Activated T-cell treated with anti-CD3 and anti-CD28 coated beads for 4 hours (primary cell): ENCODE results near the gene PEX6.
"Not testable (repeated sequence)": the region's sequence is repeated elsewhere in the genome, so short reads cannot be mapped to it uniquely, and the experiment has no call there.

ENCODE experiments used
- DNase-seq: peaks from one replicate; pipeline ENCODE4 v3.0.0-alpha.2; 2020

The PEX6 gene

DNA sequence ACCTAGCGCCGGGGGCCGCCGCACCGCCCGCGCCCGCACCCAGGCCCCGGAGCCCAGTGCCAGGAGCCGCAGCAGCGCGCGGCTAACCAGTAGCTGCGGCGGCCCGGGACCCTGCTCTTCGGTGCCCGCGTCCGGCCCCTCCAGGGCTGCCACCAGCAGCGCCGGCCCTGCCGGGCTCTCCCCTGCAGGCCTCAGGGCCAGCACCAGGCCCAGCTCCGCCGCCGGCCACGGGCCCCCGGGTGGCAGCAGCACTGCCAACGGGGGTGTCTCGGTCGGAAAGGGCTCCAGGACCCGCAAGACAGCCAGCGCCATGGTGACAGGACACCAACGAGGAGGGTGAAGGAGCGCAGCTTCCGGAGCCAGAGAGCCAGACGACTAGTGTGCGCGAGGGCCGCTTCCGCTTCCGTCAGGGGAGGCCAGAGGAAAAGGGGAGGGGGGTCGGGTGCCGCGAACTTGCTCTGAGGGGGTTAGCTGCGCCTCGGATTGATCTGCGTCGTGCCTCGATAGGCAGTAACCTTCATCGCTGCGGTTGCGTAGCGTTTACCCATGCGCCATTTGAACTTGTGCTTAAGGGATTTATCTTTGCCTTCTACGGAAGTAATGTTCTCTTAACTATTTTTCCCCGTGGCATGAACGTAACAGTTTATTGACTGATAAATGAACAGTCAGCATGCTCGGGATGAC is at the start of gene PEX6:
Gene PEX6 (minus strand): TSS at position 343 of the 684 bp plus-strand sequence. CDS start 31 bp downstream, at position 312.
- DNase-seq, result peak; percentile 83

DNA sequence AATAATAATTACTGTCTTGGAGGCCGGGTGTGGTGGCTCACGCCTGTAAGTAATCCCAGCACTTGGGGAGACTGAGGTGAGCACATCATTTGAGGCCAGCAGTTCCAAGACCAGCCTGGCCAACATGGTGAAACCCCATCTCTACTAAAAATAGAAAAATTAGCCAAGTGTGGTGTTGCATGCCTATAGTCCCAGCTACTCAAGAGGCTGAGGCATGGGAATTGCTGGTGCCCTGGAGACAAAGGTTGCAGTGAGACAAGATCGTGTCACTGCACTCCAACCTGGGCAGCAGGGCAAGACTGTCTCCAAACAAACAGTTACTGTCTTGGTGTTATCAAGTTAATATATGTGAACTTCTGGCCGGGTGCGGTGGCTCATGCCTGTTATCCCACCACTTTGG is 47.4 kb upstream of the PEX6 start:
- DNase-seq, result no peak

GRCh38 chr6:43024436-43024835 is 45.5 kb upstream of the PEX6 start:
- DNase-seq, result no peak

DNA sequence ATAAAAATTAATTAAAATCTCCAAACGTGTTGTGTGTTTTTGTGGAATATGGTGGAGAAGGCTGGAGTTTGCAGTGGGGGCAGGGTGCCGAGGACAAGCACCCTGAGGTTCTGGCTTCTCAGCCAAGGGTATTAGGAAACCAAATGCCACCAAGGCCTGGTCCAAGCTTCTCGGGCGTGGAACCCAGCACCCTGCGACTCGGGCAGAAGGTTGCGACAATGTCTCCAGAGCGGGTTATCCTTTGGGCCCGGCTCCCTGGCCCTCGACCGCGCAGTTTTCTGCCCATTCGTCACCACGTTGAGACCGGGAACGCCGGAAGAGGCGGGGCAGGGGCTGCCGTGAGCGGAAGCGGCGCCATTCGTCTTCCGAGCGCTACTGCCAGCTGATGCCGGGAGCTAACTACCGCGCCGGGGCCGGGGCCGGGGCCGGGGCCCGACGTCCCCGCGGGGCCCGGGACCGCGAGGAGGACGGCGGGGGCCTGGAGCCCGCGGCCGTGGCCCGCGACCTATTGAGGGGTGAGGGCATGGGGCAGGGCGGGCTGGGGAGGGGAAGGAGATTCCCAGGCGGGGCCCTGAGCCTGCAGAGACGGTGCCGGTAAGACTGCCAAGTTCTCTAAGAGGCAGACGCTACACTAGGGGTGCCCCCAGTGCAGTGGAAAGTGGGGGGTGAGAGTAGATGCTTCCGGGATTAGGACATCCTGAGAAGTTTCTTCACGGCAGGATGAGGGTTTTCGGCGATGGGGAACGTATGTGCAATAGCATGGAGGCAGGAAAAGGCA is 42.5 kb upstream of the PEX6 start, which contains the start of gene RRP36:
Gene RRP36 (plus strand): TSS at position 354 of the 778 bp plus-strand sequence. CDS start 32 bp downstream, at position 386.
- DNase-seq, result peak; percentile 51

DNA sequence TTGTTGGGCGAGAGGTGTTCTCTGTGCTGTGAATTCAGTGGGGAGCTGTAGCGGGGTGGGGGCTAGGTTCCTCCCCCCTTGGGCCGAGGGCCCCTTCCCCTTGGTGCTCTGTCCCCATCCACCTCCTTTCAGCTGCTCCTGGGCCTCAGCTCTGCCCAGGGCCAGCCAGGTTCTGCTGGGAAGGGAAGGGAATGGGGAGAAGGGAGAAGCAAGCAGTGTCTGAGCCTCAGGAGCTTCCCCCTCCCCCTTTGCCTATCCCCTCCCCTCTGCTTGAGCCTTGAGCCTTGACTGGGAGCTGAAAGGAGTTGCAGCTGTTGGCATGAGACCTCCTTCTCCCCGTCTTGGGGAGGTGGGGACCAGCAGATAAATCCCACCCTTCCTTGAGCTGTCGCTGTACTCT is 41.9 kb upstream of the PEX6 start:
- DNase-seq, result no peak

- DNase-seq, result no peak
Observed at GRCh38 chr6:43020052-43020705, 41.2 kb upstream of the PEX6 start.

- DNase-seq, result no peak
Observed at GRCh38 chr6:43019152-43019551, 40.2 kb upstream of the PEX6 start.

DNA sequence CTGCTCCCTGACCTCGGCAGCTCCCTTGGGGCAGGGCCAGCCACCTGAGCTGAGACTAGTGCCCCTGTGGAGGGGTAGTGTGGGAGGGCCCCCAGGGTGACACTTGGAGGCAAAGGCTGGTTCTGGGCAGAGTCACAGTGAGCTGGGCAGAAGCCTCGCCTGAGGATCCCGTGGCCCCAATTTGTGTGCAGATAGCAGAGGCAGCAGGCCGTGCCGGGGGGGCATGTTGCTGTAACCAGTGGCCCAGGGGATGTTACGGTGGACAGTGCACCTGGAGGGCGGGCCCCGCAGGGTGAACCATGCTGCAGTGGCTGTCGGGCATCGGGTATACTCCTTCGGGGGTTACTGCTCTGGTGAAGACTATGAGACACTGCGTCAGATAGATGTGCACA is 38.0 kb upstream of the PEX6 start:
- no peak for DNase-seq

DNA sequence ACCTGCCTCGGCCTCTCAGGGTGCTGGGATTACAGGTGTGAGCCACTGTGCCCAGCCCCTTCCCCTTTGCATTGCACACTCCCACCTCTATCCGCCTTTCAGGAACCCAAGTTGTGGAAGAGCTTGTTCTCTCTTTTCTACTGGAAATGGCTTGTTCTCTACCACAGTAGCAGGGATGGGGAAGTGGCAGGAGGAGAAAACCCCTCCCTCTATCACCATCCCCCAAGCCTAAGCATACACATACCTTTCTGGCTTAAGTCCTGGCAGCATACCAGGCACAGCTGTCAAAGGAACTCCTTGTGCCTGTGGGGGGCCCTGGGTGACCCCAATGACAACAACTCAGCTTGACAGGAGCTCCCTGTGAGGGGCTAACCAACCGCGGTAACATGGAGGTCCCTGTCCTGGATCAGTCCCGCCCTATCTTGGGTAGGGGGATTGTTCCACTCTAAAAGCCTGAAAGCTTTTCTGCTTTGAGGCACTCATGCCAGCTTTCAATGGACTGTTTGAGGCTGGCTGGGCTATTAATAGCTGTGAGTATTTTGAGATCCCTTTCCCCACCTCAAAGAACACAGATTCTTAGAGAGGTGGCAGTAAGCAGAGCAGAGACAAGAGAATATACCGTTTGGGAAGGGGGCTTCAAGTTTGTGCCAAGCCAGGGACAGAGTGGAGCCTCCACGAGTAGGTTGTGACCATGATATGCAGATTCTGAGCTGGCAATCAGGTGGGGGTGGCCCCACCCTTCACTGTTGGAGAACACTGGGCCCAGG is 37.4 kb upstream of the PEX6 start:
- DNase-seq, result no peak

- DNase-seq, result no peak
Observed at GRCh38 chr6:43014434-43014909, 35.5 kb upstream of the PEX6 start.

DNA sequence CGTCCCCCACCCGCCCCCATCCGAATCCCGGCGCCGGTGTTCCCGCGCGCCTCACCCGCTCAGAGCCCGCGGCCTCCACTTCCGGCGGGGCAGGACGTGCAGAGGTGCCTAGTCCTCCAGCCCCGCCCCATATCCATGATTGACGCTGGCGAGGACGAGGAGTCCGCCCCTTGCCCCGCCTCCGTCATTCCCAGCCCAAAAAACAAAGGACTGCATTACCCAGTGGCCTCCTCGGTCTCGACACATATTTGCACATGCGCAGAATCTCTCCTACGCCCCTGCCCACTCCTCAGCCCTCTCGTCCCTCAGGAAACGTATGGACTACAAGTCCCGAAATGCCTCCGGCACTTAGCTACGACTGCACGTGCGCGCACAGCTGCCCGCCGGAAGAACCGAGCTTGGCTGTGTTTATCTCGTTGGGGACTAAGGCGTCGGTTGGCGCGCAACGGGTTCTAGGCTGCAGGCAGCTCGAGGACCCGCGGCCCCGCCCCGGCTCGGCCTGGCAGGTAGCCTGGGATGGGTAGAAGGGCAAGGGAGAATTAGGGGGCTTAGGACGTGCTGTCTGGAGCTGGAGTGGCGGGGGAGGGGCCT is 35.0 kb upstream of the PEX6 start, which contains the start of the genes KLHDC3 and MEA1:
Gene KLHDC3 (plus strand): TSS at position 407 of the 591 bp plus-strand sequence. CDS start 2,944 bp downstream, outside the sequence.
Gene MEA1 (minus strand): TSS at position 104 of the 591 bp plus-strand sequence. CDS start 133 bp downstream, outside the sequence.
- peak; percentile 98 for DNase-seq

- DNase-seq, result no peak
Observed at GRCh38 chr6:43013097-43013842, 34.3 kb upstream of the PEX6 start.

DNA sequence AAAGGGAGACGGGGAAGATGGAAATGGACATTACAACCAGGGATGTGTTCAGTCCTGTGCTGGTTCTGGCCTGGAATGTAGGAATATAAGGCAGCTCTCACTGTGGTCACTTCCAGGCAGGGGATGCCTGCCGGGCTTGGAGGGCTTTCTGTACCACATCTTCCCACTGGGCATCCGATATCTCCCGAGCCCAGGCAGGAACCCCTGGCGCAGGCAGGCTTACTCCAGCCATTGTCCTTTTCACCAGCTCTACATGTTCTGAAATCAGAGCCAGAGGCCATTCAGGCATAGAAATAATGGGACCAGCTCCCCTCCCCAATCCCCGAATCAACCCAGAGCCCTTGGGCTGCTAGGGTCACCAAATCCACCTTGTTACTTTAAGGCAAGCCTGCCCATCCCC is 33.4 kb upstream of the PEX6 start:
- no peak for DNase-seq

DNA sequence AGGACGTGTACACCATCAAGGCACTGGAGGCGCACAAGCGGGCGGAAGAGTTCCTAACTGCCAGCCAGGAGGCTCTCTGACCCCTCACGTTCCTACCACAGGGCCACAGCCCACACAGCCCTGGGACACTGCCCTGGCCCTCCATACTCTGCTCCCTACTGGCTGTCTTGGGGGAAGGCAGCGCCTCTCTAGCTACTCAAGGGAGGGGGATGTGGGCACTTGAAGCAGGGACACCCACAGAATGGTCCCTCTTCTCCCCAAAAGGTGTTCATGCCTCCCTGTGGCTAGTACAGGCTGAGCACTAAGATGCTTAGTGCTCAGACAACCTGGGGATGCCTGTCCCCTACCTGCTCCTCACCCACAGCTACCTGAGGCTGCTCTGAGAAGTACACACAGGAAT is 32.2 kb upstream of the PEX6 start:
- no peak for DNase-seq

- no peak for DNase-seq
Observed at GRCh38 chr6:43009124-43009523, 30.1 kb upstream of the PEX6 start.

GRCh38 chr6:43007126-43007525 is 28.1 kb upstream of the PEX6 start:
- DNase-seq, result no peak

GRCh38 chr6:43006251-43006650 is 27.3 kb upstream of the PEX6 start:
- DNase-seq, result no peak

DNA sequence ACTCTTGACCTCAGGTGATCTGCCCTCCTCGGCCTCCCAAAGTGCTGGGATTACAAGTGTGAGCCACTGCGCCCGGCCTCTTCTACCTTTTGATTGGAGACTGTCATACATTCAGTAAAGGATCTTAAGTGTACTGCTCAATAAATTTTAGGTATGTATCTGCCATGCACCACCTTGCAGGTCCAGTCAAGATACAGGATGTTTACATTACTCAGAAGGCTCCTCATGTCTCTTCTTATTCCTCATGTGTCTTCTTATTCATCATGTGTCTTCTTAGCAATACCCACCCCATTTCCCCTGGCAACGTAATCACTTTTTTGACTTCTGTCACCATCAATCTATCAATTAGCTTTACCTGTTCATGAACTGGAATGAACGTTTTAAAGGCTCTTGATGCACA is 26.9 kb upstream of the PEX6 start:
- DNase-seq, result no peak

GRCh38 chr6:43001843-43002242 is 22.9 kb upstream of the PEX6 start:
- no peak for DNase-seq

DNA sequence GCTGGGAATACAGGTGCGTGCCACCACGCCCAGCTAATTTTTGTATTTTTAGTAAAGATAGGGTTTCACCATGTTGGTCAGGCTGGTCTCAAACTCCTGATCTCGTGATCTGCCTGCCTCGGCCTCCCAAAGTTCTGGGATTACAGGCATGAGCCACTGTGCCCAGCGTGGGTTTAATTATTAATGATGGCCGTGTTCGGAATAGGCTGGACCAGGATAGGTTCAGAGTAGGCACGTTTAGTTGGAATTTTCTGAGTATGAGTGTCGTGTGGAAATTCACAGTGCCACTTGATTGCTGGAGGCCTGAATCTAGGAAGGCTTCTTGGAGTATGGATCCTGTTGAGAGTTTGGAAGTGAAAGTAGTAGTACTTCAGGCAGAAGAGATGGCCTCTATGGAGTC is 19.2 kb upstream of the PEX6 start:
- not testable (repeated sequence) for DNase-seq

GRCh38 chr6:42996513-42996912 is 17.5 kb upstream of the PEX6 start:
- no peak for DNase-seq
